ENCODE measurements around the gene LRIT1.

The LRIT1 gene

DNA sequence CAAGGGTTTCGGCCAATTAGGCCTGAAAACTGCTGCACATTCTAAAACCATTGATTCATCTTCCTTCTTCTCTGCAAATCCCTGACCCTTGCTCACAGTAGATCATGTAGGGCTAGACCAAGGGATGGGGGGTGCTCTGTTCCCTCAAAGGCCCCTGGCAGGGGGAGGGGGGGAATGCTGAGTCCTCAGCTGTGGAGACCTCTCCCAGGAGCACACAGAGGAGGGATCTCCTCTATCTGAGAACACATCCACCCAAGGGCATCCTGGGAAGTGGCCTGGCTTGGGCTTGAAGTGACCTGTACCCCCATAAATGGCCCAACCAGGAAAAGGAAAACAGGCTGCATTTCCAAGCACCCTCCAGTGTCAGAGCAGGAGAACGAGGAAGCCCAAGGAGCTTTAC lies 48.0 kb downstream of the LRIT1 start:
- Histone ChIP-seq H3K27ac (no peak overlapping the region), H2AFZ (no peak overlapping the region), H3K9me3 (ENCODE audit: control insufficient read depth, low read length) (no peaks in the 10 kb centered on the region), H3K4me2 (ENCODE audit: low read length) (no peak overlapping the region), H3K27me3 (ENCODE audit: control insufficient read depth, insufficient read depth, low read length) (no peaks in the 10 kb centered on the region), H3K36me3 (ENCODE audit: control insufficient read depth, insufficient read depth, low read length) (no peaks in the 10 kb centered on the region), H3K79me2 (no peaks in the 10 kb centered on the region), H3K4me3 (ENCODE audit: low read depth, low read length) (no peak overlapping the region), H3K4me1 (peaks cover 5% of the 10 kb centered on the region), H3K9ac (no peak overlapping the region)
- TF ChIP-seq, protein P1, sequence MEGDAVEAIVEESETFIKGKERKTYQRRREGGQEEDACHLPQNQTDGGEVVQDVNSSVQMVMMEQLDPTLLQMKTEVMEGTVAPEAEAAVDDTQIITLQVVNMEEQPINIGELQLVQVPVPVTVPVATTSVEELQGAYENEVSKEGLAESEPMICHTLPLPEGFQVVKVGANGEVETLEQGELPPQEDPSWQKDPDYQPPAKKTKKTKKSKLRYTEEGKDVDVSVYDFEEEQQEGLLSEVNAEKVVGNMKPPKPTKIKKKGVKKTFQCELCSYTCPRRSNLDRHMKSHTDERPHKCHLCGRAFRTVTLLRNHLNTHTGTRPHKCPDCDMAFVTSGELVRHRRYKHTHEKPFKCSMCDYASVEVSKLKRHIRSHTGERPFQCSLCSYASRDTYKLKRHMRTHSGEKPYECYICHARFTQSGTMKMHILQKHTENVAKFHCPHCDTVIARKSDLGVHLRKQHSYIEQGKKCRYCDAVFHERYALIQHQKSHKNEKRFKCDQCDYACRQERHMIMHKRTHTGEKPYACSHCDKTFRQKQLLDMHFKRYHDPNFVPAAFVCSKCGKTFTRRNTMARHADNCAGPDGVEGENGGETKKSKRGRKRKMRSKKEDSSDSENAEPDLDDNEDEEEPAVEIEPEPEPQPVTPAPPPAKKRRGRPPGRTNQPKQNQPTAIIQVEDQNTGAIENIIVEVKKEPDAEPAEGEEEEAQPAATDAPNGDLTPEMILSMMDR (IDR thresholded peaks at IDR 0.05), result no peak

DNA sequence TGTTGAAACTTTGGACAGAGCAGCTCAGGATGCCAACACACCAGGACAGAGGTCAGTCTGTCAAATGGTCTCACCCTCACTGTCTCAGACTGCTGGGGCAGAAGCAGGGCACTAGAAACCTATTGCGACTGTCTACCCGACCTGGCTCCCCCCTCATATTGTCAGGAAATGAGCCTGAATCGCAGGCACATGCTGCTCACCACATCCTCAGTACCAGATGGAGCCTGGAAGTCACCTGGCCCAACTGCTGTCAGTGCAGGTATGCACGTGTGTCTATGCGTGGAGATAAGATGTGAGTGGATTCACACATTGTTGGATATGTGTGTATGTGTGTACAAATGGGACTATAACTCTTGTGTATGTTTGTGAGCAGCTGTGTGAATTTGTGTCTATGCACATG lies 50.2 kb downstream of the LRIT1 start:
- Histone ChIP-seq H2AFZ (no peak overlapping the region), H3K4me3 (ENCODE audit: low read depth, low read length) (no peak overlapping the region), H3K9me3 (ENCODE audit: control insufficient read depth, low read length) (no peaks in the 10 kb centered on the region), H3K4me2 (ENCODE audit: low read length) (no peak overlapping the region), H3K27ac (no peak overlapping the region), H3K9ac (no peak overlapping the region), H3K79me2 (no peaks in the 10 kb centered on the region), H3K4me1 (peaks cover 5% of the 10 kb centered on the region), H3K36me3 (ENCODE audit: control insufficient read depth, insufficient read depth, low read length) (no peaks in the 10 kb centered on the region), H3K27me3 (ENCODE audit: control insufficient read depth, insufficient read depth, low read length) (no peaks in the 10 kb centered on the region)
- TF ChIP-seq, protein P1 (IDR thresholded peaks at IDR 0.05), result no peak

DNA sequence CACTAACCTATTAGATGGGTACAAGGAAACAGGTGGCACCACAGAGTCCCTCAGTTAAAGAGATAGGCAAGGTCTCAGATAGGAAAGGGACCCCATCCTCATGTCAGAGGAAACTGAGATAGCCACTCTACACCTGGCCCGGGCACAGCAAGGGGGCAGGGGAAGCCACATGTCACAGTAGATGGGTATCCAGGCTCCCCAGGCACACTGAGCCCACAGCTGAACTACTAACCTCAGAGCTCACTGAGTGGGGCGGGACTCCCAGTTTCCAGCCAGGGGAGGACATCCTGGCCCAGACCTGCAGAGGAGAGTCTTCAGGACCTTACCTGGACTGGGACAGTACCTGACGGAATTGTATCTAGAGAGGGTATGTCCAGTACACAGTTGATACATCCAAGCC lies 50.7 kb downstream of the LRIT1 start:
- no peaks in the 10 kb centered on the region for H3K27me3 ChIP-seq (ENCODE audit: control insufficient read depth, insufficient read depth, low read length)
- no peaks in the 10 kb centered on the region for H3K79me2 ChIP-seq
- no peak overlapping the region for H2AFZ ChIP-seq

DNA sequence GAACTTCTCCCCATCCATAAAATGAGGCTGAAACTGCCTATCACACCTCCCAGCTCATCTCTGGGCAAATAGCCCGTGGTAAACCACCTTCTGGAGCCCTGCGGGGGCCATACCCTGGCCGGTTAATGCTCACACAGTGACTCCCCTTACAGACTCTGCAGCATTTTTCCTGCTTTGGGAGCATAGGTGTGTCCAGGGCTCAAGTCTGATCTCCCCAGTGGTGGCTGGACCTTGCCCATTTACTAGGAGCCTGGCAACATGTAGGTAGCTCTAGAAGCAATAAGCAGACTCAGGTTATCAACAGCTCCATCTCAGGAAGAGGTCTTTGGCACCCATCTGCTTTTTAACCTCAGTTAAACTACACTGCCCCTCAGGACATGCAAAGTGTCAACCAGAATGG lies 52.5 kb downstream of the LRIT1 start:
- Histone ChIP-seq H2AFZ (no peak overlapping the region), H3K9ac (no peak overlapping the region), H3K79me2 (no peaks in the 10 kb centered on the region), H3K4me3 (ENCODE audit: low read depth, low read length) (no peak overlapping the region), H3K27me3 (ENCODE audit: control insufficient read depth, insufficient read depth, low read length) (no peaks in the 10 kb centered on the region), H3K4me2 (ENCODE audit: low read length) (no peak overlapping the region), H3K36me3 (ENCODE audit: control insufficient read depth, insufficient read depth, low read length) (no peaks in the 10 kb centered on the region), H3K9me3 (ENCODE audit: control insufficient read depth, low read length) (no peaks in the 10 kb centered on the region), H3K4me1 (no peaks in the 10 kb centered on the region), H3K27ac (no peak overlapping the region)
- TF ChIP-seq, protein P1 (IDR thresholded peaks at IDR 0.05), result no peak

More for the DNA sequence above, 50.7 kb downstream of the LRIT1 start:
- no peak overlapping the region for H3K4me3 ChIP-seq (ENCODE audit: low read depth, low read length)
- no peaks in the 10 kb centered on the region for H3K4me1 ChIP-seq
- no peaks in the 10 kb centered on the region for H3K9me3 ChIP-seq (ENCODE audit: control insufficient read depth, low read length)
- TF ChIP-seq, protein P1 (IDR thresholded peaks at IDR 0.05), result no peak
- H3K9ac ChIP-seq, result no peak overlapping the region
- H3K36me3 ChIP-seq (ENCODE audit: control insufficient read depth, insufficient read depth, low read length), result no peaks in the 10 kb centered on the region
- H3K4me2 ChIP-seq (ENCODE audit: low read length), result no peak overlapping the region
- no peak overlapping the region for H3K27ac ChIP-seq

DNA sequence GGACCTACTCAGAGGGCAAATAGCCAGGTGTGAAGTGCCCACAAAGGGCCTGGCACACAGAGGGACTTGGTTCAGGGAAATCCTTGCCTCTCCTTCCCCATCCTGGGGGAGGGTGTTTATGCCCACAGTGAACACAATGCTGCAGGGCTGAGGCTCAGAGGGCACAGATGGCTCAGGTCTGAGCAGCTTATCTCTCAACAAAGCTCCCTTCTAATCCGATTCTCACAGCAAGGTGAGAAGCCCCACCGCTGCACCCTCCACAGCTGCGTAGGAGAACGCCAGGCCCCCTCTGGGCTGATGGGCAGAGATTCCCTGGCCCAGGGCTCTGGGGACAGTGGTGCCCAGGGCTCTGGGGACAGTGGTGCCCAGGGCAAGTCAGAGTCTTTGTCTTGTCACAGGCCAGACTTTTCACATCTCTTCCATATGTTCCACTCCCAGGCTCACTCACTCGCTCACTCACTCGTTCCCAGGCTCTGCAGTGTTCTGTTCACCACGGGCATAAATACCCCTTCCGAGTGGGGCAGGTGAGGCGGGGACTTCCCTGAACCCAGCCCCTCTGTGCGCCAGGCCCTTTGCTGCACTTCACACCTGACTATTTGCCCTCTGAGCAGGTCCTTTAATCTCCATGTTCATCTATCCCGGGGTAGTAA lies 55.7 kb downstream of the LRIT1 start:
- H3K4me1 ChIP-seq, result no peaks in the 10 kb centered on the region
- H3K27me3 ChIP-seq (ENCODE audit: control insufficient read depth, insufficient read depth, low read length), result no peaks in the 10 kb centered on the region
- no peak overlapping the region for H3K4me2 ChIP-seq (ENCODE audit: low read length)
- no peaks in the 10 kb centered on the region for H3K9me3 ChIP-seq (ENCODE audit: control insufficient read depth, low read length)
- no peak overlapping the region for H3K4me3 ChIP-seq (ENCODE audit: low read depth, low read length)
- H3K79me2 ChIP-seq, result no peaks in the 10 kb centered on the region
- H2AFZ ChIP-seq, result no peak overlapping the region
- H3K27ac ChIP-seq, result no peak overlapping the region
- TF ChIP-seq, protein P1 (IDR thresholded peaks at IDR 0.05), result no peak
- no peak overlapping the region for H3K9ac ChIP-seq
- H3K36me3 ChIP-seq (ENCODE audit: control insufficient read depth, insufficient read depth, low read length), result no peaks in the 10 kb centered on the region
